Hematopoietic multipotent progenitor cell (in vitro differentiated cells): ENCODE data around the gene TMEM26. TPM values are rescaled to one million over a fixed set of nuclear protein-coding genes. Genes with fewer than 3 reads are reported as not detected.

Source experiments
- total RNA-seq: library from RNA; depleted of rRNA; stranded (reverse); fragments of >200 nt; gene quantifications from one replicate; pipeline ENCODE4 v1.2.3, GENCODE V29; 2012

TMEM26 gene
- total RNA-seq, 1 donor = under 0.01 TPM

Other genes with a start within 250 kb of the TMEM26 start
- gene CABCOCO1, start 209.5 kb upstream of the TMEM26 start, total RNA-seq = not detected